Hematopoietic multipotent progenitor cell treated with erythropoietin and hydrocortisone succinate and interleukin-3 and kit ligand, for 4 days (in vitro differentiated cells): ENCODE data around the gene TNRC6A.
"Not testable (repeated sequence)": the region's sequence is repeated elsewhere in the genome, so short reads cannot be mapped to it uniquely, and the experiment has no call there.

Experiments used
- DNase-seq: peaks from one replicate; pipeline ENCODE4 v3.0.0-alpha.2; 2015

Gene TNRC6A

DNA sequence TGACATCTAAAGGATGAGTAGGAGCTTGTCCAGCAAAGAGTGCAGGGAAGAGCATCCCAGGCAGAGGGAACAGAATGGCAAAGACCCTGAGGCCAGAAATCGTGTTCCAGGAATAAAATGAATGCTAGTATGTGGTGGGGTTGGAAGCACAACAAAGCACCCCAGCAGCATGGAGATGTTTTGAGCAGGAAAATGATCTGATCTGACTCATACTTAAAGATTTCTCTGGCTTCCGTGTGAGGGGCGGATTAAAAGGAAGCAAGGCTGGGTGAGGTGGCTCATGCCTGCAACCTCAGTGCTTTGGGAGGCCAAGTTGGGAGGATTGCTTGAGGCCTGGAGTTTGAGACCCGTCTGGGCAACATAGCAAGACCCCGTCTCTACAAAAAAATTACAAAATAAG, 118.6 kb downstream of the TNRC6A start:
- DNase-seq: no peak

- no peak for DNase-seq
Observed at GRCh38 chr16:24849641-24850040, 120.2 kb downstream of the TNRC6A start.

DNA sequence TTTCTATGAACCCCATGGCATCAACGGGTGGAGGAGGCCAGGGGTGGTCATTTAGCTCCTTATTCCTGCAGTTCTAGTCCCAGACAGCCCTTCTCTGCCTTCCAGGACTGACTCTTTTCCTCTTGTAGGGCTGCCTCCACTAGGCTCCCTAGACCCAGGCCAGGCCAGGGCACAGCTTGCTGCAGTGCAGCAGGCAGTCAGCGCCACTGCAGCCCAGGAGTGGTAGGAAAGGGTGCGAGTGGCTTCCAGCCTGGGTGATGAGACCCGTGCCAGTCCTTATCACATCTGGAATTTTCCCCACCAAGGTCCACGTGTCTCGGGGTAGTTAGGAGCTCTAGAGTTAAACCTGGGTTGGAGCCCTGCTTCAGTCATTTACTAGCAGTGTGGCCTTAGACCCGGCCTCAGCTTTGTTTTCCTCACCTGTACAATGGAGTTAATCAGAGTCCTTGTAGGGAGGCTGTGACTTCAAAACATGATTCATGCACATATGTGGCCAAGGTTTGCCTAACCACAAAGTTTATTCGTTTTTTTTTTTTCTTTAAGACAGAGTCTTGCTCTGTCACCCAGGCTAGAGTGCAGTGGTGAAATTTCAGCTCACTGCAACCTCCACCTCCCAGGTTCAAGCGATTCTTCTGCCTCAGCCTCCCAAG, 121.0 kb downstream of the TNRC6A start:
- DNase-seq: no peak

DNA sequence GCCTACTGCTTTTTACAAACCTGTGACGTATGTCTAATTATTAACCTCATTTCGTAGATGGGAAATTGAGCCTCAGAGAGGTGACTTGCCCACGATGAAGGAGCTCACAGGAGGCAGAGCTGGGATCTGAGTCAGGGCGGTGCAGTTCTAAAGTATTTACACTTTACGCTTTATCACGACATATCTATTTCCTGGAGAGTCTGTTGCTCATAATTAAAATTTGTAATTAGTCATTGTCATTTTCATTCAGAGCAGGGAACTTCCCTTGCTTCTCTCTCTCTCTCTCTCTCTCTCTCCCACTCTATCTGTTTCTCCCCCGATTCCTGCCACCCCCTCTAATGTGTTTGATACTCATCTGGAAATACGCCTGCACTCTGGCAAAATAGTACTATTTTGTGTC, 122.2 kb downstream of the TNRC6A start:
- no peak for DNase-seq

- DNase-seq: no peak
Observed at GRCh38 chr16:24852281-24852721, 122.8 kb downstream of the TNRC6A start.

- DNase-seq: no peak
Observed at GRCh38 chr16:24853169-24853824, 123.8 kb downstream of the TNRC6A start.

DNA sequence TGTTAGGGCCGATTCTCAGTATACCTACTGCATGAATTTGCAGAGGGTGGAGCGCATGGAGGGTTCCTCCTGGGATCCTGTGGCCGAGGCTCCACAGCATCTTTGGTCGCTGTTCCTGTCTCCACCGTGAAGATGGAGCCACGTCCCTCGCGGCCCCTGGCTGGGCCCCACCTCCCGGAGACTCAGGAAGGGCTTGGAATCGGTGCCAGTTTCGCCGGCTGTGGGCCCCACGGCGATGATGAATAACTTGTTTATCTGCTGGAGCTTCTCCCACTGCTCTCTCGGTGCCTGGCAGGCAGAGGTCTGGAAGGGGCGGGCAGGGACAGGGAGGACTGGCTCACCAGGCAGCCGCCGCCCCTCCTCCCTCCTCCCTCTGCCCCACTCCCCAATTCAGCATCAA, 124.4 kb downstream of the TNRC6A start:
- DNase-seq: no peak

DNA sequence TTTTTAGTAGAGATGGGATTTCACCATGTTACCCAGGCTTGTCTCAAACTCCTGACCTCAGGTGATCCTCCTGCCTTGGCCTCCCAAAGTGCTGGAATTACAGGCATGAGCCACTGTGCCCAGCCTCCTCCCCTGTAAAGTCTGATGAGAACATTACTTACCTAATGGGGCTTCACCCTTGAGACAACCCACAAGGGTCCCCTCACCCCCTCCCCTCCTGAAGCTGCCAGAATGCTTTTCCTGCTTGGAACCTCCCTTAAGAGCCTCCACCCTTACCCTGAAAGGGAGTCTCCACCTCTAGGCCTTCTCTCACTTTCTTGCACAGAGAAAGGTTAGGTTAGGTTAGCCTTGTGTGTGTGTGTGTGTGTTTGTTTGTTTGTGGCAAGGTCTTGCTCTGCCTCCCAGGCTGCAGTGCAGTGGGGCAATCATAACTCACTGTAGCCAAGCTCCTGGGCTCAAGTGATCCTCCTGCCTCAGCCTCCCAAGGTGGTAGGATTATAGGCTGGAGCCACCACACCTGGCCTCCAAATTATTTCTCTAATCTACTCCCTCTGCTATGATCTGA, 125.2 kb downstream of the TNRC6A start:
- no peak for DNase-seq

GRCh38 chr16:24855678-24856077, 126.2 kb downstream of the TNRC6A start:
- no peak for DNase-seq

DNA sequence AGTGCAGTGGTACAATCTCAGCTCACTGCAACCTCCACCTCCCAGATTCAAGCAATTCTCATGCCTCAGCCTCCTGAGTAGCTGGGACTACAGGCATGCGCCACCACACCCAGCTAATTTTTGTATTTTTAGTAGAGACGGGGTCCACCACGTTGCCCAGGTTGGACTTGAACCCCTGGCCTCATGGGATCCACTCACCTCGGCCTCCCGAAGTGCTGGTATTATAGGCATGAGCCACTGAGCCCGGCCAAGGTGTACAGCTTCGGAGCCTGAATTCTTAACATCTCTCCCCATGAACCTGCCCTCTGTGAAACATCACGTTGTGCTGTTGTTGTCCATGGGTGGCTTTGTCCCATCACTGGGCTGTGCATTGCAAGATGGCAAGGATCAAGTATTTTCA, 127.4 kb downstream of the TNRC6A start:
- not testable (repeated sequence) for DNase-seq

- DNase-seq: peak; percentile 86
Observed at GRCh38 chr16:24858219-24859041, 129.0 kb downstream of the TNRC6A start.

GRCh38 chr16:24861461-24861860, 132.0 kb downstream of the TNRC6A start:
- no peak for DNase-seq

DNA sequence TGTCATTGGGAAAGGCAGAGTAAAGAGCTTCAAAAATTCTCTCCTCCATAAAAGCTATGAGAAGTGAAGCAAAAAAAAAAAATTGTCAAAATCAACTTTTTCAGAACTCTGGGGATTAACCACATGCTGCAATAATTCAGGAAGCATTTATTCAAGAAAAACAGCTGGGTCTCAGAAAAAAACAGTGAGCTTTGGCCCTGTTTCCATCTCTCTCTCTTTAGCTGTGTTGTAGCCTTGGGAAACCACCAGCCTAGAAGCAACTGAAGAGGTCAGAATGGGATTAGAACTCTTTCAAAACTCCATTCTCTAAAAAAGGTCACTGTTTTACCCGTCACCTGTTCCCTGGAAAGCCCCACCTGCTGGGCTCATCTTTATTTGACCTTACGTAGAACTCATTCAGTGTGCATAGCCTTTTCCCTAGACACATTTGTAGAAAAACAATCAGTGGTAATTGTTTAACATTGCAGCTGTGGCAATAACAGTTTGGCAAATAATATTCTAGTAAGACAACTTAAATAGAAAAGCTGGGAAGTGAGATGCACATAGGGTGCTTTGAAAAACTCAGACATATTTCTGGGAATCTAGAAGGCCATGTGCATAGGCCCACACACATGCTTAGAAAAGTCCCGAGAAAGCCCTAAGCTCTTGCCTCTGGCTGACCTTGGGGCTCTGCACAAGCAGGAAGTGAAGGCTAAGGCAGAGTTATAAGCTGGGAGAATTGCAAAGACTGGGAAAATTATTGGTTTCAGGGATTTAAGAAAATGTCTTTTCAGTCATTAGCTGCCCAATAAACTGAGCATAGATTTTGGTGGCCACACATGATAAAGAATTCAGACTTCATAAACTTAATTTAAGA, 134.4 kb downstream of the TNRC6A start:
- no peak for DNase-seq

DNA sequence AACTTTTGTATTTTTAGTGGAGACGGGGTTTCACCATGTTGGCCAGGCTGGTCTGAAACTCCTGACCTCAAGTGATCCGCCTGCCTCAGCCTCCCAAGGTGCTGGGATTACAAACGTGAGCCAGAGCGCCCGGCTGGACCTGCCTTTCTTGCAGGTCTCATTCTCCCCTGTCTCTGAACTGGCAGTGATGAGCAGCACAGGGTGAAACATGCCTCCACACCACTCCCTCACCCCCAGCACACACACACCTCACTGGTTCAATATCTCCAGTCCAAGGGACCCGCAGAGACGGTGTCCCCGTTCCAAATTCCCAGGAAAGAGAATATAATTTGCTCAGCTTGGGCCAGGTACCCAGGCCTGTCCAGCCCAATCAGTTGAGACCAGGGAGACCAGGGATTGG, 139.6 kb downstream of the TNRC6A start:
- DNase-seq: no peak

GRCh38 chr16:24871891-24872290, 142.4 kb downstream of the TNRC6A start:
- no peak for DNase-seq

GRCh38 chr16:24873028-24873427, 143.6 kb downstream of the TNRC6A start:
- no peak for DNase-seq

GRCh38 chr16:24875466-24875865, 146.0 kb downstream of the TNRC6A start:
- no peak for DNase-seq
